ENCODE measurements around the gene FOXG1. TPM values are rescaled to one million over a fixed set of nuclear protein-coding genes. Genes with fewer than 3 reads are reported as not detected.

Gene FOXG1
- polyA plus RNA-seq, 2 donors, result 0.10 to 0.12 TPM

GRCh38 chr14:28760431-28760996 is 6.1 kb upstream of the FOXG1 start:
- peaks cover 0 to 2% of the 10 kb centered on the region in 2 donors for H3K9me3 ChIP-seq (ENCODE audit: control insufficient read depth in 2 of 2, insufficient read depth in 1 of 2, low read depth in 1 of 2, low read length in 1 of 2)
- 24 to 30% methylated on average over 9 of the region's 9 CpGs for WGBS, 2 donors
- H3K36me3 ChIP-seq (ENCODE audit: control insufficient read depth in 2 of 2, insufficient read depth in 2 of 2, low read length in 1 of 2), result no peaks in the 10 kb centered on the region
- H3K4me3 ChIP-seq (ENCODE audit: low read depth in 1 of 2, low read length in 2 of 2), result no peak overlapping the region
- H3K27me3 ChIP-seq (ENCODE audit: control insufficient read depth in 1 of 2, insufficient read depth in 2 of 2, low read length in 2 of 2), result peaks cover 12 to 36% of the 10 kb centered on the region in 2 donors
- no peak overlapping the region for H3K27ac ChIP-seq (ENCODE audit: low read depth in 2 of 2, low read length in 1 of 2)
- no peaks in the 10 kb centered on the region for H3K4me1 ChIP-seq (ENCODE audit: control insufficient read depth in 2 of 2, insufficient read depth in 2 of 2, low read length in 1 of 2)

GRCh38 chr14:28761438-28762291 is 4.9 kb upstream of the FOXG1 start:
- Histone ChIP-seq H3K4me3 (ENCODE audit: low read depth in 1 of 2, low read length in 2 of 2) (no peak overlapping the region), H3K27me3 (ENCODE audit: control insufficient read depth in 1 of 2, insufficient read depth in 2 of 2, low read length in 2 of 2) (peaks cover 12 to 48% of the 10 kb centered on the region in 2 donors), H3K4me1 (ENCODE audit: control insufficient read depth in 2 of 2, insufficient read depth in 2 of 2, low read length in 1 of 2) (peaks cover 0 to 3% of the 10 kb centered on the region in 2 donors), H3K27ac (ENCODE audit: low read depth in 2 of 2, low read length in 1 of 2) (no peak overlapping the region), H3K36me3 (ENCODE audit: control insufficient read depth in 2 of 2, insufficient read depth in 2 of 2, low read length in 1 of 2) (no peaks in the 10 kb centered on the region), H3K9me3 (ENCODE audit: control insufficient read depth in 2 of 2, insufficient read depth in 1 of 2, low read depth in 1 of 2, low read length in 1 of 2) (peaks cover 0 to 2% of the 10 kb centered on the region in 2 donors)
- WGBS, 2 donors, result 17 to 22% methylated on average over 33 of the region's 33 CpGs

DNA sequence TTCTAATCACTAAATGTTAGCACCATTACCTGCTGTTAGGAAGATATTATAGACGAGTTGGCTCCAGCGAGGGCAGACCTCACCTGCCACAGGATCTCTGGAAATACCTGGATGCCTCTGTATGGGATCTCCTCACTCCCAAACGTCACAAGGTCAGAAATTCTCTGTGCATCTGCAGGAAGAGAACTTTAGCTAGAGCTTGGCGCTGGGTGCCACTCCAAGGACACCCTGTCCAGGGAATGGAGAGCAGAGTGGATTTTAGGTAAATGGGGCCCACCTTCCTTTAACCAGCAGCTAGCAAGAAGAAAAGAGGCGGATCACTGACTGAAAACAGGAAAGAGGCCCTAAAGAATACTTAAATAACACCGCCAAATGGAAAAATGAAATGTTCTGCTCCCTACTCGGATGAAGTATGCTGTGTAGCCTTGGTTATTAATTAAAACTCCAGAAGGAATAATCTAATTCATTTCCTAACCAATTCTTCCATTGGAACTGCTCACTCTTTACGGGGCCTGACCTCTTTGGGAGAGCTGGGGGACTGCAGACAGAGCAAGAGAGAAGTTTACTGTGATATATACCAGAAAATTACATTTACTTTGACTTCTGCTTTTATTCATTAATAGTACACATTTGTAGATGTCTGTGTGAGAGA is 4.2 kb upstream of the FOXG1 start:
- Histone ChIP-seq H3K27ac (ENCODE audit: low read depth in 2 of 2, low read length in 1 of 2) (no peak overlapping the region), H3K36me3 (ENCODE audit: control insufficient read depth in 2 of 2, insufficient read depth in 2 of 2, low read length in 1 of 2) (no peaks in the 10 kb centered on the region), H3K27me3 (ENCODE audit: control insufficient read depth in 1 of 2, insufficient read depth in 2 of 2, low read length in 2 of 2) (peaks cover 12 to 54% of the 10 kb centered on the region in 2 donors), H3K4me1 (ENCODE audit: control insufficient read depth in 2 of 2, insufficient read depth in 2 of 2, low read length in 1 of 2) (peaks cover 3 to 6% of the 10 kb centered on the region in 2 donors), H3K9me3 (ENCODE audit: control insufficient read depth in 2 of 2, insufficient read depth in 1 of 2, low read depth in 1 of 2, low read length in 1 of 2) (peaks cover 0 to 2% of the 10 kb centered on the region in 2 donors), H3K4me3 (ENCODE audit: low read depth in 1 of 2, low read length in 2 of 2) (no peak overlapping the region)
- WGBS, 2 donors, result 20 to 33% methylated on average over 8 of the region's 8 CpGs

GRCh38 chr14:28762955-28763326 is 3.6 kb upstream of the FOXG1 start:
- peaks cover 12 to 55% of the 10 kb centered on the region in 2 donors for H3K27me3 ChIP-seq (ENCODE audit: control insufficient read depth in 1 of 2, insufficient read depth in 2 of 2, low read length in 2 of 2)
- H3K9me3 ChIP-seq (ENCODE audit: control insufficient read depth in 2 of 2, insufficient read depth in 1 of 2, low read depth in 1 of 2, low read length in 1 of 2), result peaks cover 1 to 5% of the 10 kb centered on the region in 2 donors
- H3K27ac ChIP-seq (ENCODE audit: low read depth in 2 of 2, low read length in 1 of 2), result no peak overlapping the region
- WGBS, 2 donors, result 12 to 20% methylated on average over 3 of the region's 3 CpGs
- H3K36me3 ChIP-seq (ENCODE audit: control insufficient read depth in 2 of 2, insufficient read depth in 2 of 2, low read length in 1 of 2), result no peaks in the 10 kb centered on the region
- H3K4me3 ChIP-seq (ENCODE audit: low read depth in 1 of 2, low read length in 2 of 2), result no peak overlapping the region
- peaks cover 3 to 6% of the 10 kb centered on the region in 2 donors for H3K4me1 ChIP-seq (ENCODE audit: control insufficient read depth in 2 of 2, insufficient read depth in 2 of 2, low read length in 1 of 2)

- H3K27me3 ChIP-seq (ENCODE audit: control insufficient read depth in 1 of 2, insufficient read depth in 2 of 2, low read length in 2 of 2), result peaks cover 19 to 55% of the 10 kb centered on the region in 2 donors
- peaks cover 3 to 6% of the 10 kb centered on the region in 2 donors for H3K4me1 ChIP-seq (ENCODE audit: control insufficient read depth in 2 of 2, insufficient read depth in 2 of 2, low read length in 1 of 2)
- peaks cover 5 to 11% of the 10 kb centered on the region in 2 donors for H3K9me3 ChIP-seq (ENCODE audit: control insufficient read depth in 2 of 2, insufficient read depth in 1 of 2, low read depth in 1 of 2, low read length in 1 of 2)
- no peaks in the 10 kb centered on the region for H3K36me3 ChIP-seq (ENCODE audit: control insufficient read depth in 2 of 2, insufficient read depth in 2 of 2, low read length in 1 of 2)
- no peak overlapping the region for H3K27ac ChIP-seq (ENCODE audit: low read depth in 2 of 2, low read length in 1 of 2)
- 10 to 15% methylated on average over 4 of the region's 4 CpGs for WGBS, 2 donors
- no peak overlapping the region for H3K4me3 ChIP-seq (ENCODE audit: low read depth in 1 of 2, low read length in 2 of 2)
Observed at GRCh38 chr14:28763751-28764256, 2.8 kb upstream of the FOXG1 start.

DNA sequence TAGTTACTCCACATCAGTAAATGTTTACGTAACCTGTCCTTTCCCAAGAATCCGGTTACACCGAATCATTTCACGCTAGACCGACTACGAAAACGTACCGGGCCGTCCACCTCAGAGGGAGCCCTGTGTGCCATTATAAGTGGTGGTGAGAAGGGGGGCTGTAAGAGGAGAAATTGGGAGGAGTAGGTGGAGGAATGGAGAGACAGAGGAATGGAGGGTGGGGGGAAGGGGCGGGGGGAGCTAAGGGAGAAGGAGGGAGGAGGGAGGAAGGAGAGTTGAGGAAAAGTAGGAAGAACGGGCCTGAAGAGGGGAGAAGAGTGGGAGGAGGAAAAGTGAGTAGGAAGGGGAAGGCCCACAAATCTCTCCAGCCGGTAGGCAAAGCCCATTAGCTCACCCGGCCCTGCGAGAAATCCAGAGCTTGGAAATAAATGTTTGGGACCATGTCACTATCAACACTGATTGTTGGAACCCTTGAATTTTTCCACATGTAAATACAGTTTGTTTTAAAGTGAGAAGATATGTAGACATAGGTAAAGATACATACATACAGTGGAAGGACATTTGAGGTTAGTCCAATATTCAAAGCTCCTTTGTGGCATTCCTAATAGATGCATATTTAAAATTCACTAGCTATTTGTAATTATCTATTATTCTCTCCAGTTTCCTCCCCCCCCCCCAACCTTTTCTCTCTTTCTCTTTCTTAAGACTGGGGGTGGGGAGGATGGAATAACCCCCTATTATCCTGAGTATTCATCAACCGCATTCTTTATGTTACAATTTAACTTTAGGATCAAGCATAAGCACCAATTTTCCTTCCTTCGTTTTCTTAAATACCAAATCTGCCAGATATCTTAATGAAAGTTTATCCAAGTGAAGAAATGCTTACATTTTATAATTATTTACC is 2.1 kb upstream of the FOXG1 start:
- Histone ChIP-seq H3K4me1 (ENCODE audit: control insufficient read depth in 2 of 2, insufficient read depth in 2 of 2, low read length in 1 of 2) (peaks cover 3 to 6% of the 10 kb centered on the region in 2 donors), H3K27me3 (ENCODE audit: control insufficient read depth in 1 of 2, insufficient read depth in 2 of 2, low read length in 2 of 2) (peaks cover 14 to 50% of the 10 kb centered on the region in 2 donors), H3K36me3 (ENCODE audit: control insufficient read depth in 2 of 2, insufficient read depth in 2 of 2, low read length in 1 of 2) (no peaks in the 10 kb centered on the region), H3K9me3 (ENCODE audit: control insufficient read depth in 2 of 2, insufficient read depth in 1 of 2, low read depth in 1 of 2, low read length in 1 of 2) (peaks cover 5 to 11% of the 10 kb centered on the region in 2 donors), H3K27ac (ENCODE audit: low read depth in 2 of 2, low read length in 1 of 2) (no peak overlapping the region), H3K4me3 (ENCODE audit: low read depth in 1 of 2, low read length in 2 of 2) (peak overlapping the region in 1 of 2 donors; percentile 49)
- 22 to 24% methylated on average over 16 of the region's 16 CpGs for WGBS, 2 donors

DNA sequence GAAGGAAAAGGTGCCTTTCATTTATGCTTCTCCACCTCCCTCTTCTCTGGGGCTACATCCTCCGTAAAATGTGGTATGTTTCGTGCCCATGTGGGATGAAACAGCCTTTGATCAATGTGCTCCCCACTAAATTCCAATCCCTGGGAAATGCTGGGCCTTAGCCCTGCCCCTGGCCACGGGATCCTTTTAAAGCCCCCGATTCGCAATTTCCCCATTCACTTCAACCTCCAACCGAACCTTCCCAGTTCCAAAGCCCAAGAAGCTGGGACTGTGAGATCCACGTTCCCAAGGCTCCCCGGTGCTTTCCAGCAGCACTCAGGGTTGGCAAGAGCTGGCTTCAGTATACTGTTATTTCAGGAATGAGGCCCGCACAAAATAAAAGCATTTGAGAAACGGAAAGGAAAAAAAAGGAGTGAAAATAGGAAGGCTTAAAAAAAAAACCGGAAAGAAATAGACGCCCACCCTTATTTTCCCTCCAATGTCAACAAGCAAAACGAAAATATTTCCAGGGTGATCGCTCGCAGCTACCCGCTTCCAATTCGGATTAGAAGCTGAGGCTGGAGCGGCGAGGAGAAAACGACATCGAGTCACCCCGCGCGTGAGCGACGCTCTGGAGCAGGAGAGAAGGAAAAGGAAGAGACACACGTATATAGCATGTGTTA is 1.3 kb upstream of the FOXG1 start:
- H3K9me3 ChIP-seq (ENCODE audit: control insufficient read depth in 2 of 2, insufficient read depth in 1 of 2, low read depth in 1 of 2, low read length in 1 of 2), result peaks cover 5 to 9% of the 10 kb centered on the region in 2 donors
- no peak overlapping the region for H3K27ac ChIP-seq (ENCODE audit: low read depth in 2 of 2, low read length in 1 of 2)
- H3K4me1 ChIP-seq (ENCODE audit: control insufficient read depth in 2 of 2, insufficient read depth in 2 of 2, low read length in 1 of 2), result peaks cover 3 to 6% of the 10 kb centered on the region in 2 donors
- no peaks in the 10 kb centered on the region for H3K36me3 ChIP-seq (ENCODE audit: control insufficient read depth in 2 of 2, insufficient read depth in 2 of 2, low read length in 1 of 2)
- WGBS, 2 donors, result 16 to 20% methylated on average over 27 of the region's 27 CpGs
- H3K4me3 ChIP-seq (ENCODE audit: low read depth in 1 of 2, low read length in 2 of 2), result peak overlapping the region in 1 of 2 donors; percentile 49
- peaks cover 14 to 43% of the 10 kb centered on the region in 2 donors for H3K27me3 ChIP-seq (ENCODE audit: control insufficient read depth in 1 of 2, insufficient read depth in 2 of 2, low read length in 2 of 2)

DNA sequence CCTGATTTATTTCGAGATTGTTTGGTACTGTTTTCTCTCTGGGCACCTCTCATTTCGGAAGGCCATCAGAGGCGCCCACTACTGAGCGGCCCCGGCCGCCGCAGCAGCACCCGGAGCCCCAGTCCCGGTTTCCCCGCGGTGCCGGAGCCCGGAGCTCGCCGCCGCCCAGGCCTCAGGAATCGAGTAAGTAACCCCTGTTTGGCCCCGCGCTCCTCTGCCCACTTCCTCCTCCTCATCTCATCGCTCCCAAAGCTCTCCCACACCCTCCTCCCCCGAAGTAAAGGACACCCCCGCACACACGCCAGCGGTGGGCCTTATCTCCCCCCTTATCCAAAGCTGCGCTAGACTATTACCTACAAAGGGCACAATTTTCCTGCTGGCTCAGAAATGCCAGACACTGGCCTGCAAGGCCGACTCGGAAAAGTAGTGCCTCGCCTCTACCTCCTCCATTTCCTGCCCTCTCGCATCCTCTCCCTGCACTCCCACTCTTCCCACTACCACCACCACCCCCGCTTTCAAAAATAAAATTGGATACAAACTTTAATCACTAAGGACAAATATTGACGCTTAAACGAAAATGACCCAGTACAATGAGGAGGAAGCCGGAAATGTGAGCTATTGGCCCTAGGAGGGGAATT is 637 bp upstream of the FOXG1 start:
- no peak overlapping the region for H3K27ac ChIP-seq (ENCODE audit: low read depth in 2 of 2, low read length in 1 of 2)
- no peaks in the 10 kb centered on the region for H3K36me3 ChIP-seq (ENCODE audit: control insufficient read depth in 2 of 2, insufficient read depth in 2 of 2, low read length in 1 of 2)
- peak overlapping the region in 1 of 2 donors; percentile 49 for H3K4me3 ChIP-seq (ENCODE audit: low read depth in 1 of 2, low read length in 2 of 2)
- WGBS, 2 donors, result 6 to 7% methylated on average over 32 to 33 of the region's 33 CpGs
- H3K27me3 ChIP-seq (ENCODE audit: control insufficient read depth in 1 of 2, insufficient read depth in 2 of 2, low read length in 2 of 2), result peaks cover 14 to 43% of the 10 kb centered on the region in 2 donors
- H3K4me1 ChIP-seq (ENCODE audit: control insufficient read depth in 2 of 2, insufficient read depth in 2 of 2, low read length in 1 of 2), result peaks cover 3 to 6% of the 10 kb centered on the region in 2 donors
- peaks cover 5 to 9% of the 10 kb centered on the region in 2 donors for H3K9me3 ChIP-seq (ENCODE audit: control insufficient read depth in 2 of 2, insufficient read depth in 1 of 2, low read depth in 1 of 2, low read length in 1 of 2)
